Duodenal mucosa (tissue), 2 donors: ENCODE data around the gene MED22.
A peak's percentile ranks its signal among the peaks of the same experiment; 100 is the strongest.
"Not testable (repeated sequence)": the region's sequence is repeated elsewhere in the genome, so short reads cannot be mapped to it uniquely, and the experiment has no call there.

Experiments
- H3K27ac ChIP-seq: one replicate; pipeline ENCODE4 v1.7.0; 2013; ENCODE audit warnings: low read depth, low read length
- H3K27me3 ChIP-seq, 2 donors: one replicate each; pipeline ENCODE4 v1.7.0; 2013; ENCODE audit warnings: low read length in 2 of 2, control low read depth in 1 of 2; ENCODE audit not compliant: insufficient read depth in 2 of 2, control insufficient read depth in 1 of 2
- H3K36me3 ChIP-seq, 2 donors: one replicate each; pipeline ENCODE4 v1.7.0; 2013; ENCODE audit warnings: low read length in 2 of 2, control low read depth in 1 of 2; ENCODE audit not compliant: insufficient read depth in 2 of 2, control insufficient read depth in 1 of 2
- H3K4me1 ChIP-seq, 2 donors: one replicate each; pipeline ENCODE4 v1.7.0; 2013; ENCODE audit warnings: low read length in 2 of 2, control low read depth in 1 of 2; ENCODE audit not compliant: insufficient read depth in 2 of 2, control insufficient read depth in 1 of 2
- H3K4me3 ChIP-seq, 2 donors: one replicate each; pipeline ENCODE4 v1.7.0; 2013; ENCODE audit warnings: low read length in 2 of 2, low read depth in 1 of 2
- H3K9ac ChIP-seq, 2 donors: one replicate each; pipeline ENCODE4 v1.7.0; 2013; ENCODE audit warnings: low read length in 2 of 2, low read depth in 1 of 2
- H3K9me3 ChIP-seq, 2 donors: one replicate each; pipeline ENCODE4 v1.7.0; 2013; ENCODE audit warnings: low read length in 2 of 2, control low read depth in 1 of 2; ENCODE audit not compliant: control insufficient read depth in 1 of 2

Gene MED22

DNA sequence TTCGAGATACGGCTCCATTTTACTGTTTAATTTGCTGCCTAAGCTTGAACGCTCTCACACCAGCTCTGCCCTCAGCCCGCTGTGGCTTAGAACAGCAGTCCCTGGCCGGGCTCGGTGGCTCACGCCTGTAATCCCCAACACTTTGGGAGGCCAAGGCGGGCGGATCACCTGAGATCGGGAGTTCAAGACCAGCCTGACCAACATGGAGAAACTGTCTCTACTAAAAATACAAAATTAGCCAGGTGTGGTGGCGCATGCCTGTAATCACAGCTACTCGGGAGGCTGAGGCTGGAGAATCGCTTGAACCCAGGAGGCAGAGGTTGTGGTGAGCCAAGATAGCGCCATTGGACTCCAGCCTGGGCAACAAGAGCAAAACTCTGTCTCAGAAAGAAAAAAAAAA lies 29.3 kb upstream of the MED22 start:
- H3K27ac ChIP-seq, H3K9ac ChIP-seq, H3K27me3 ChIP-seq, H3K9me3 ChIP-seq, H3K4me3 ChIP-seq: not testable (repeated sequence)
- Histone ChIP-seq H3K36me3 (peaks cover 6 to 12% of the 10 kb centered on the region in 2 donors), H3K4me1 (peaks cover 13 to 32% of the 10 kb centered on the region in 2 donors)

DNA sequence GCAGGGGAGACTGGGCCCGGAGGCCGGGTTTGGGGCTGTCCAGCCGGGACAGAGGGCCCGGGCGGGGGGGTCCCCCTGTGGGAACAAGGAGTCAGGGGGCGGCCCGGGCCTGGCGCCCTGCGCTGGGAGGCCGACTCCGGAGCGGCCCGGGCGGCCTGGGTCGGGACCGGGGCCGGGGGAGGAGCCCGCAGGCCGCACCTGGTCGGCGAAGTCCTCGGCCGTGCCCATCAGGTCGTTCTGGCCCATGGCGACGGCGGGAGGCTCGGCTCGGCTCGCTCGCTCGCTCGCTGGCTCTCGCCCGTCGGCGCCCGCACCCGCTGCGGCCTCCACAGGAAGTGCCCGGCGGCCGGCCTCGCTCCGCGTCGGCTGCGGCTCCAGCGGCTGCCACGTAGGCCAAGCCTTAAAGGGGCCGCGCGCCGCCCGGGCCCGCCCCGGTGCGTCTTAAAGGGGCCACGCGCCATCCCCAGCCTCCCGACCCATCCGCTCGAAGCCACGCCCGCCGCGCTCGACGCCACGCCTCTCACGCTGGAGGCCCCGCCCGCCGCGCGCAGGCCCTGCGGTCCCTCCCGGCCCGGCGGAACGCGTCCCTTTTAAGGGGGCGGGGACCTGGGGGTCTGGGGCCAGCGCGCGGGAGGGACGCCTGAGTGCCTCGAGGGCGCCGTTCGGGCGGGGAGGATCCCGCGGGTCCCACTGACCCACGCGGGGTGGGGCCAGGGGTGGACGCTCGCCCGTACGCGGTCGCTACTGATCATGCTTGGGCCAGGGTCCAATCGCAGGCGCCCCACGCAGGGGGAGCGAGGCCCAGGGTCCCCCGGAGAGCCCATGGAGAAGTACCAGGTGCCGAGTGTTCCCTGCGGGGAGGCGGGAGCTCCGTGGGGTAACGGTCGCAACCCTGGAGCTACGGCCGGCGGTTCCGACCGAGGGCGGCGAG lies 28.1 kb upstream of the MED22 start, which contains the start of the genes STKLD1 and SURF4:
Gene STKLD1, plus strand, starts transcription at position 643 of the 931 bp plus-strand sequence. Its CDS starts 108 bp downstream, at position 751.
Gene SURF4, minus strand, starts transcription at position 337 of the 931 bp plus-strand sequence. Its CDS starts 91 bp downstream, at position 246.
- H3K9ac ChIP-seq, result peak within 1 kb of the TSS; percentile 69 to 95
- H3K9me3 ChIP-seq, result no peaks in the 10 kb centered on the region
- H3K36me3 ChIP-seq, result peaks cover 11 to 19% of the 10 kb centered on the region in 2 donors
- peaks cover 26 to 44% of the 10 kb centered on the region in 2 donors for H3K4me1 ChIP-seq
- peak within 1 kb of the TSS; percentile 87 to 97 for H3K4me3 ChIP-seq
- H3K27ac ChIP-seq, result peak within 1 kb of the TSS; percentile 88
- H3K27me3 ChIP-seq, result no peaks in the 10 kb centered on the region

- H3K36me3 ChIP-seq, result peaks cover 16 to 27% of the 10 kb centered on the region in 2 donors
- peaks cover 34 to 52% of the 10 kb centered on the region in 2 donors for H3K4me1 ChIP-seq
- H3K27ac ChIP-seq, result peak overlapping the region; percentile 88
- peak overlapping the region; percentile 55 to 95 for H3K9ac ChIP-seq
- H3K27me3 ChIP-seq, result no peaks in the 10 kb centered on the region
- H3K9me3 ChIP-seq, result no peaks in the 10 kb centered on the region
- peak overlapping the region; percentile 87 to 97 for H3K4me3 ChIP-seq
Measured at GRCh38 chr9:133375116-133375723, 27.3 kb upstream of the MED22 start.

GRCh38 chr9:133374612-133375115 lies 26.7 kb upstream of the MED22 start:
- no peaks in the 10 kb centered on the region for H3K9me3 ChIP-seq
- no peaks in the 10 kb centered on the region for H3K27me3 ChIP-seq
- H3K4me1 ChIP-seq, result peaks cover 40 to 58% of the 10 kb centered on the region in 2 donors
- peak overlapping the region; percentile 87 to 97 for H3K4me3 ChIP-seq
- peak overlapping the region; percentile 88 for H3K27ac ChIP-seq
- H3K9ac ChIP-seq, result peak overlapping the region; percentile 55 to 95
- peaks cover 21 to 33% of the 10 kb centered on the region in 2 donors for H3K36me3 ChIP-seq

DNA sequence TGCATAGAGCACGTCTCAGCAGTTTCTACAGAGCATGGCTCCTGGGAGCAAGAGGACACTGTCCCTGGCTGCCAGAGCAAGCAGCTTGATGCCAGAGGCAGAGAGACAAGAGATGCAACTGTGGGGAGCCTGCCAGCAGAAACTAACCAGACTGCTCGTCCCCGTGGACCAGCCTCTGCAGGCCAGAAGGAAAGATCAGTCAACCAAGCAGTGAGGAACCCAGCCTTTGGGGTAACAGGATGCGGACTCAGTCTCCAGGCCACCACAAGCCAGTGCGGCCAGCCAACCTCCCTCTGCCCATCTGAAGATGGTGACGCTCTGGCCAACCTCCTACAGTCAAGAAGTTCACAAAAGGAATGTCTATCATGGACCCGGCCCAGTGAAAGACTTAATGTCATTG lies 24.2 kb upstream of the MED22 start:
- peak overlapping the region; percentile 34 to 35 for H3K9ac ChIP-seq
- H3K27ac ChIP-seq, result no peak overlapping the region
- H3K4me1 ChIP-seq, result peaks cover 65 to 81% of the 10 kb centered on the region in 2 donors
- H3K36me3 ChIP-seq, result peaks cover 24 to 46% of the 10 kb centered on the region in 2 donors
- H3K27me3 ChIP-seq, result no peaks in the 10 kb centered on the region
- peak overlapping the region; percentile 28 to 45 for H3K4me3 ChIP-seq
- no peaks in the 10 kb centered on the region for H3K9me3 ChIP-seq

- H3K27me3 ChIP-seq, result no peaks in the 10 kb centered on the region
- H3K27ac ChIP-seq, result peak overlapping the region; percentile 59
- peaks cover 32 to 54% of the 10 kb centered on the region in 2 donors for H3K36me3 ChIP-seq
- H3K4me1 ChIP-seq, result peaks cover 70 to 79% of the 10 kb centered on the region in 2 donors
- peak overlapping the region; percentile 40 to 45 for H3K4me3 ChIP-seq
- H3K9me3 ChIP-seq, result no peaks in the 10 kb centered on the region
- peak overlapping the region; percentile 8 to 34 for H3K9ac ChIP-seq
Measured at GRCh38 chr9:133371261-133371711, 23.4 kb upstream of the MED22 start.

DNA sequence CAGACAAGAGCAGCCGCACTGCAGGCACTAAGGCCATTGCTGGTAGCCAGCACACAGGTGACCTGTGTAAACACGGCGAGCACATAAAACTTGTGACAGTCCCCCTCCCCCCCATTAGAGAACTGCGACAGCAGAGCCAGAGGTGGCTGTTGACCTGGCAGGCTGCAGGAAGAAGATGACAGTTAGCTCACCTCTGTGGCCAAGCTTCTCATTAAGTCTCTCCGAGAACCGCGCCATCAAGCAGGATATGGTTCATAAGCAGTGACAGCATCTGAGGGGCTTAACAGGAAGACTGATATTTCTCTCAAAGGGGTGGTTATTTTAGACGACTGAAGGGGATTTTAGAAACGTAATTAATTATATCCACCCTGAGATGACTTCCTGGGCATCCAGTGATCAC lies 22.8 kb upstream of the MED22 start:
- Histone ChIP-seq H3K4me1 (peaks cover 70 to 79% of the 10 kb centered on the region in 2 donors), H3K9me3 (no peaks in the 10 kb centered on the region), H3K9ac (peak overlapping the region; percentile 26 to 34), H3K4me3 (peak overlapping the region; percentile 40 to 51), H3K36me3 (peaks cover 37 to 60% of the 10 kb centered on the region in 2 donors), H3K27ac (peak overlapping the region; percentile 26), H3K27me3 (no peaks in the 10 kb centered on the region)

- Histone ChIP-seq H3K27ac (peak overlapping the region; percentile 63), H3K4me1 (peaks cover 70 to 81% of the 10 kb centered on the region in 2 donors), H3K4me3 (peak overlapping the region in 1 of 2 donors; percentile 51), H3K9ac (peak overlapping the region; percentile 26 to 34), H3K27me3 (no peaks in the 10 kb centered on the region), H3K36me3 (peaks cover 44 to 67% of the 10 kb centered on the region in 2 donors), H3K9me3 (no peaks in the 10 kb centered on the region)
Measured at GRCh38 chr9:133369933-133370332, 22.0 kb upstream of the MED22 start.

DNA sequence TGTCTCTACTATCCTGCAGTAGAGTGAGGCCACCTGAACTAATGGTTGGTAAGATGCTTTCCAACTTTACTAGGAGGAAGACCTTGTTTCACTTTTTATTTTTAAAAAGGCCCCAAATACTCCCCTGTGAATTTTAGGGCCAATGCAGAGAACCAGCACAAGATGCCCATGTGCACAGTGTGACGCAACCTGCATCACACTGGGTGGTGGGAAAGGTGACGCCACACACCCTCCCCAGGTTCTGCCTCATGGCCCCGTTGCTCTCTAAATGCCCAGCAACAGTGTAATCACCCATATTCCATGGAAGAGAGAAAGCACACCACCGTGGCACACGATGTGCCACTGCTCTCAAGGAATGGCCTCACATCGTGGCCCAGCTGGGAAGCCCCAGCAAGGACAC lies 21.5 kb upstream of the MED22 start:
- Histone ChIP-seq H3K4me1 (peaks cover 70 to 76% of the 10 kb centered on the region in 2 donors), H3K9ac (peak overlapping the region; percentile 10 to 34), H3K27ac (peak overlapping the region; percentile 63), H3K27me3 (no peaks in the 10 kb centered on the region), H3K9me3 (no peaks in the 10 kb centered on the region), H3K4me3 (peak overlapping the region; percentile 16 to 51), H3K36me3 (peaks cover 47 to 70% of the 10 kb centered on the region in 2 donors)
